GM18498 (cell line): ENCODE data around the gene B4GALT6.

Experiments
- ATAC-seq: cut with Tn5 transposase; IDR thresholded peaks from one replicate; pipeline ENCODE4 v1.9.1; 2021; ENCODE audit warnings: mild to moderate bottlenecking, moderate library complexity; ENCODE audit not compliant: unreplicated experiment

Gene B4GALT6

GRCh38 chr18:31694297-31694696, 9.9 kb upstream of the B4GALT6 start:
- no peak for ATAC-seq

DNA sequence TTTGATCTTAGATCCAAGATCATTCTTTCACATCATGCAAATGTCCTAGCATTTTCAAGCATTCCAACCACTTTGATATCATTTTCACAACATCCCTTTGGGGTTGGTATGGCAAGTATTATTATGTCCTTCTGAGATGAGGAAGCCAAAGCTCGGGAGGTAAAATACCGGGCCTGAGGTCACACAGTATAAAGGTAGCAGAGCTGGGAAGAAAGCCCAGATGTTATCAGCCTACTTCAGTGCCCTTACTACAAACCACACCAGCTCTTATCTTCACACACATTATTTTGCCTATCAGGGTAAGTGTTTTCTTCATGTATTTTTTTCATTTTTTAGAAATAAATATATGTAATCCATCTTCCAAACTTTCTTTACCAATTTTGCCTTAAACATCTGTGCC, 4.2 kb upstream of the B4GALT6 start:
- no peak for ATAC-seq

GRCh38 chr18:31686986-31687928, 2.9 kb upstream of the B4GALT6 start:
- no peak for ATAC-seq

DNA sequence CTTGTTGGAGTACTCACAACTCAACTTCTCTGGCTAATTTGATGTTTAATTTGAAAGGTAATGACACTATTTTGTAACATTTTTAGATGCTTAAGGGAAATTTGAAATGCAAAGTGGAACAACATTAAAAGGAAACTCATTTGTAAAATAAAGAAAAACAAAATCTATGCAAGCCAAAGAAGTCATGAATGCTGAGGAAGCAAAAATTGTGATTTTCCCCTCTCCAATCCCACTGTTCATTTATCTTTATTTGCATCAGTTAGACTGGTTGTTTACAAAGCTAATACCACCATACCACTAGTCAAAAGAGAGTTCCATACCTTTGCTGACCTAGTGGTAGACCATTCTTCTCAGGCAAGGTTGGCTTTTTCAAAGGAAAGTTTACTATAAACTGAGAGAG, 2.2 kb upstream of the B4GALT6 start:
- ATAC-seq = no peak

DNA sequence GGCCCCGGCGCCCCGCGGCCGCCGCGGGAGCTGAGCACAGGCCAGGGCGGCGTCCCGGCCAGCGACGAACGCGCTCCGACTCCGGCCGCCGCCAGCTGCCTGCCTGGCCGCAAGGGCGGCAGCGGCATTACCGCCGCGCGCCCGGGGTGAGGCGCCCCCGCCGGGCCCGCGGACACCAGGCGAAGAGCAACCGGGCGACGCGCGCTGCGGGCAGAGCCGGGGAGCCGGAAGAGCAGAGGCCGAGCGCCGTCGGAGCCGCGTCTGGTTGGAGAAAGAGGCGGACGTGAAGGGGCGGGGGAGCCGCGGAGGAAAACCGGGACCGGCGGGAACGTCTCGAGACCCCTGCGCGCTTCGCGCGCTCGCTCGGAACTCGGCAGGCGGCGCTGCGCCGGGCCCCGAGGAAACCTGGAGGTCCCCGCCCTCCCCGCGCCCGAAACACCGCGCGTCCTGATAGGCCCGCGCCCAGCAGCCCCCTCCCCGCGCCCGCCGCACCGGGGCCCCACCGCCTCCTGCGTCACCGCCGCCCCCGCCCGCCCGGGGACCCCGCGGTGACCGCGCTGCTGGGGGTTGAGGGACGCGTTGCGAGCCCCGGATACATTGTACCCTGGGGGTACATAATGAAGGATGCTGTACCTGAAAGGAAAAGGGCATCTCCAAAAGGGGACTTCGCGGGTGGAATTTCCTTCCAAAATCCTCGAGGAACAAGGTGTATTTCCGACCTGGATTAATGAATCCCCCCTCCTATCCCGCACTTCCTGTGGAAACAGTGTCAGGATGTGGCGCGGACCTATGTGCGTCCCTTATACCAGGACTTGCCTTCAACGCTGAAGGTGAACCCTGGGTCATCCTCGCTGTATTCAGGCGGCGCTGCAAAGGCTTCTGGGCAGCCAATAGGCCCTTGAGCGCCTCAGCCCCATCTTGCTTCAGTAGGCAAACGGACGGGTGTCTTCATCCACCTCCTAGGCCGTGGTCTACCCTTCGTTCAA, 1.0 kb upstream of the B4GALT6 start:
- peak; percentile 80 for ATAC-seq

DNA sequence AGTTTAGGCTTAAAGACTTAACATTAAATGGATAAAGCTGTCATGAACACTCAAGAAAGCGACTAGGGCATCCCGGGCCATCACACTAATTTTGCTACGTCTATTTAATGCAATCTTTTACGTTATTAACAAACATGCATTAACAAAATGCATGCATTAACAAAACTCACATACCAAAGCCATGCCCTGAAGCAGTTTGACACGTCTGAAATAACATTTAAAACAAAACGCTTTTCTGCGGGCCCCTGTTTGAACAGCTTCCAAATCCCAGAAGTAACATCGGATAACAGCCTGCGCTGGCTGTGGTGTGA, 458 bp downstream of the B4GALT6 start:
- no peak for ATAC-seq

DNA sequence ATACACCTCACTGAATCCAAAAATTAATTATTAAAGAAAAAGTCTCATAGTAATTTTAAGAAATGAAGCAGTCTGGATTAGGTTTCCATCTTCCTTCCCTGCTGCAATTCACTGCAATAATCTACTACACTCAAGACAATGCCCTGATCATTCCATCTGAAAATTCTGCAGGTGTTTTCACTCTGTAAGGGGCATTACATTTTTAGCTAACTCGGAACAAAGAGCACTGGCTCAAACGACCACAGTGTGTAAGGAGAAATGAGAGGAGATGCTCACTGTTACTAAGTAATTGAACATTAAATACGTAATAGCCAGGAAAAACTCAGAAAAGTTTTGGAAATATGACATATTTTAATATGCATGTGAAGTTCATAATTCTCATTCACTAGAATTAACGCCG, 1.3 kb downstream of the B4GALT6 start:
- no peak for ATAC-seq

- ATAC-seq = no peak
Measured at GRCh38 chr18:31680831-31681568, 3.4 kb downstream of the B4GALT6 start.

GRCh38 chr18:31680433-31680811, 4.0 kb downstream of the B4GALT6 start:
- no peak for ATAC-seq

GRCh38 chr18:31679791-31680432, 4.5 kb downstream of the B4GALT6 start:
- no peak for ATAC-seq

DNA sequence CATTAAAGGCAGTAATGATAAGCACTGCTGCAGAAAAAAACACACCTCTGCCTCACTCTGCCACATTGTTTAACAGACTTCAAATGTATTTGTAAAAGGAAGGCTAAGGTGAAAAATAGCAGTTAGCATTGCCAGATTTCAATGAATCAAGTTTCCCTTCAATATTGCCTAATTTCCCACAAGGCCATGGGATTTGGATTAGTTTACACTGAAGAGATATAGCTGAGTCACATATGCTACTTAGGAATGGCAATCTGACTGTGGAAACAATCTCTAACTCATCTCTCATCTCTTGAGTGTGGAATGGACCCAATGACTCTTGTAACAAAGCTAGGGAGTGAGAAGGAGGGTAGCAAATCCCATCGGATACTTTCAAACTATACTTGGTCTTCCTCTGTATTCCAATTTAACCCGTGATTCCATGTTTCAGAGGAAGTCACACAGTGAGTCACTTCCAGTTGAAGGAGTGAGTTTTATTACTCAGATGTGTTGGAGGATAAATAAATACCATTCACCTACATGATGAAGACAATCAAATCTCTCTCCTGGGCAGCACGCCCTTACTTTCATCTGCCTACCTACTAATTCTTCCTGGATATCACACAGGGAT, 5.1 kb downstream of the B4GALT6 start:
- ATAC-seq = no peak

DNA sequence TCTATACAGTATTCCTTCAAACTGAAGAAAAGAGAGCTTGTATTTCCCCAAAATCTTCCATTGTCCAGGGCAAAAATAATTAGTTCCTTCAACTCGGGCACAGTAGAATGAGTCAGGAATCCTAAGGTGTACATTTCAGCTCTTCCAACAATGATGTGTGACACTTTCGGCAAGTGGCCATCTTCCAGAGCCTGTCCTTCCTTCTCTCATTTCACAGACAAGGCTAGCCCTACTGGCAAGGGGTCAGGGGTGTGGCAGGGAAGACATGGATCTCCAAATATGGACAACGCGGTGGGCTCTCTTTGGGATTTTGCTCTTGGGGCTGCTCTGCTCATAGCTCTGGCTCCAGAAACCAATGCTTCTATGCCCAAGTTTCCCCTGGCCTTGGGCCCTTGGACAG, 6.0 kb downstream of the B4GALT6 start:
- no peak for ATAC-seq

DNA sequence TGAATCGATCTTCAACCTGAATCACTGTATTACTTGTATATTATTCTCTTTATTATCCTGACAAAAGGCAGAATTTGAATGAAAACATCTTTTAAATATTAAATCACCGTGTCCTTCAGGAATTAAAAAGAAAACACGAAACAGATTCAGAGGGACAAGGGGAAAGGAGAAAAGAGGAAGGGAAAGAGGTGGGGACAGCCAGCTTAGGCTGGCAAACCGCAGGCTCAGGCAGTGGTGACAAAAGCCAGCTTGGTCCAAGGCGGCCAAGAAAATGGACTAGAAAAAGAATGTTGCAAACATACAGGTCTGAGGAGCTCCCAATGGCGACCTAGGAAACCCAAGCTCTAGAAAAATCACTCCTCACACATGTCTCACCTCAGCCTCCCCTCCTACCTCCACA, 6.8 kb downstream of the B4GALT6 start:
- ATAC-seq = no peak

- ATAC-seq = no peak
Measured at GRCh38 chr18:31675404-31675803, 9.0 kb downstream of the B4GALT6 start.

- ATAC-seq = no peak
Measured at GRCh38 chr18:31672628-31673135, 11.7 kb downstream of the B4GALT6 start.

GRCh38 chr18:31671951-31672350, 12.4 kb downstream of the B4GALT6 start:
- no peak for ATAC-seq

GRCh38 chr18:31669541-31669940, 14.8 kb downstream of the B4GALT6 start:
- ATAC-seq = no peak

GRCh38 chr18:31667185-31667584, 17.2 kb downstream of the B4GALT6 start:
- ATAC-seq = no peak

GRCh38 chr18:31666055-31666454, 18.3 kb downstream of the B4GALT6 start:
- no peak for ATAC-seq

DNA sequence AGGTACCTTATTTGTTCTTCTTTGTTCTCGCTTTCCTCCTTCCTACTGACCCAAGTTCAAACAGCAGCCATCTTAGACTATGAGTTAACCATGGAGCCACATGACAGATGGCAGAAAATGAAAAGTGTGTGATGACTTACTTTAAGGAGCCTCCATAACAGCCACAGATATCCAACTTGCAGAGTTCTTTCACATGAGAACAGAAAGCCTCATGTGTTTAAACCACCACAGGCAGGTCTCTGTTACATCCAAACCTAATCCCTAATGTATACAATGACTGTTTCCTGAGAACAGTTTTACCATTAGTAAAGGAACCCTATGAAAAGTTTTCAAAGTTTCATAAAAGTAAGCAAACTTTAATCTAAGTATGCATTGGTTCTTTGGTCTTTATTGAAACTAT, 20.3 kb downstream of the B4GALT6 start:
- no peak for ATAC-seq
